Bone marrow (tissue), 2 donors: ENCODE data around the gene FCHSD1.

Experiments
- DNase-seq, 2 donors: peaks; one replicate each; lab custom pipeline; 2025; lab: John Stamatoyannopoulos, UW

FCHSD1 gene

DNA sequence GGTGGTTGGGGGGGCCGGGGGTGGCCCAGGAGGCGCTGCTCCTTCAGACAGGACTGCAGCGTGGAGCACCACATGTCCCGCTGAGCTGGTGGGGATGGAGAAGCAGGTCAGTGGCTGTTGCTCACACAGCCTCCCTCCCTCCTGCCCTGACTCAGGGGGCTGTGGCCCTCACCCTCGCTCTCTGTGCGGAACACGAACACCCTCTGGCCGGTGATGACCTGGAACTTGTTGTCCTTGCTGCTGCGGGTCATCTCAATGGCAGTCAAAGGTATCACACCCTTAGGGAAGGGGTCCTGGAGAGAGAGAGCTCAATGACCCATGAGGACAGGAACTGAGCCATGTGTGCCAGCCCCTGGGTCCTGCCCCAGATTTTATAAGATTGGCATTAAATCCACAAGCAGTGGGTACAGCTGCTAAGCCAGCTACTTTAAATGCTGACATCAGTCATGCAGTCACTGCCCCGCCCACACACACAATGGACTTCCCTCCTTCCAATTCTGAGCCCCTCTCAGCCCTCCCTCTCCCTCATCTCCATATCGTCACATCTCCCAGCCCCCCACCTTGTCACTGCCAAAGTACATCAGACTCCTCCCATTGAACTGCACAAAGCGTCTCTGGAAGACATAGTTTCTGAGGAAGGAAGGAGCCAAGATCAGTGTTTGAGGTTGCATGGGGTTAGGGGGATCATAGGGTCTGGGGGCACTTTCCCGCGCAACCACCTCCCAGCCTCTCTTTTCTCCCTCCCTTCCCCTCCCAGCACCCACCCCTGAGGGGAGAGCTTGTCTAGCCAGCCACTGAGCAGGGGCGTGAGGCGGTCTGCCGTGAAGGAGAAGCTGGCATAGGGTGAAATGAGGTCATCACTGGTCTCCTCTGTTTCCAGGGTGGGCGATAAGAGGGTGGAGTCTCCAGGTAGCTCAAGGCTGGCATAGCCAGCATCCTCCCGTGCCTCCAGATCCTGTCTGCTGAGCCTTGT is 21.9 kb upstream of the FCHSD1 start:
- DNase-seq = no peak

GRCh38 chr5:141672071-141672840 is 21.0 kb upstream of the FCHSD1 start:
- DNase-seq = no peak

DNA sequence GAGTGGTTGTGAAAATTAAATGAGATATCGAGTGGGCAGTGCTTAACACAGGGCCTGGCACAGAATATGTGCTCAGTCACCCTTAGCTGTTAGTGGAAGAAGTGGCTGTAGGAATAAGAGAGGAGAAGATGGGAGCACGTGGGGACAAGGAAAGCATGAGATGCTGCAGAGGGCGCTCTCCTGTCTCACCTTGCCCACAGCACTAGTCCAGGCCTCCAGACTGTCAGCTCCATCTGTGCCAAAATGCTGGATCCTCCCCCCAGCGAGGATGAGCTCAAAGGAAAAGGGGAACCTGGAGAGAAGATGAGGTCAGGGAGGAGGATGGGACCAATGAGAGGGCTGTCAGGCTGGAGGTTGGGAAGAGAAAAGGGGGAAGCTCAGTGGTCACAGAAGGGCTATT is 18.3 kb upstream of the FCHSD1 start:
- DNase-seq = no peak

- no peak for DNase-seq
Measured at GRCh38 chr5:141668601-141669265, 17.5 kb upstream of the FCHSD1 start.

- no peak for DNase-seq
Measured at GRCh38 chr5:141665995-141666940, 15.1 kb upstream of the FCHSD1 start.

DNA sequence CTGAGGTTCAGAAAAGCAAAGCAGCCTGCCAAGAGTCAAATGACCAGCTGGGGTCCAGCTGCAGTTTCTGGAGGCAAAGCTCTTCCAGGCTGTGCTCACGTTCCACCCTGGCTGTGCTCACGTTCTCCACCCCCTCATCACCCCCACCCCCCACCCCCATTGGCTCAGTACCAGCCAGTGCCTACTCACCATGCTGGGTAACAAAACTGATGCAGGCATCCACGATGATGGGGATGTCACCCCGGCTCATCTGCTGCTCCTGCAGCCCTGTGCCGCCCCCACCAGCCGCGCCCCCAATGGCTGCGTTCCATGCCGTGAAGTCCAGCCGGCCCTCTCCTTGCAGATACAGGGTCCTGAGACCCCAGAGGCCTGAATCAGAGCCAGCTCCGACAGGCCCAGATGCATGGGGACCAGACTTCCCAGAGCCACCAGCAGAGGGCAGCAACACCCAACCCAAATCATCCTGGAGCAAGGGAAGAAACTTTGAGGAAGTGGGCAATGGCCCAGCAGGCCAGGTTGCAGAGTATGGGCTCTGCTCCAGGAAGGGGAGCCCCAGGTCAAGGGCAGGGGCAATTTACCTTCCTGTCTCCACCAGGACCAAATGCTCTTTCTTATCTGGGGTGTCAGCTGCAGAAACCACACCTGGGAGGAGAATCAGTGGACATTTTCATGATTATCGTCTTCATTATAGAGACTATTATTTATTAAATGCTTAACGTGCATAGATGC is 13.7 kb upstream of the FCHSD1 start:
- peak; percentile 58 to 67 for DNase-seq

GRCh38 chr5:141663506-141663905 is 12.3 kb upstream of the FCHSD1 start:
- no peak for DNase-seq

GRCh38 chr5:141662028-141662427 is 10.8 kb upstream of the FCHSD1 start:
- DNase-seq = no peak

DNA sequence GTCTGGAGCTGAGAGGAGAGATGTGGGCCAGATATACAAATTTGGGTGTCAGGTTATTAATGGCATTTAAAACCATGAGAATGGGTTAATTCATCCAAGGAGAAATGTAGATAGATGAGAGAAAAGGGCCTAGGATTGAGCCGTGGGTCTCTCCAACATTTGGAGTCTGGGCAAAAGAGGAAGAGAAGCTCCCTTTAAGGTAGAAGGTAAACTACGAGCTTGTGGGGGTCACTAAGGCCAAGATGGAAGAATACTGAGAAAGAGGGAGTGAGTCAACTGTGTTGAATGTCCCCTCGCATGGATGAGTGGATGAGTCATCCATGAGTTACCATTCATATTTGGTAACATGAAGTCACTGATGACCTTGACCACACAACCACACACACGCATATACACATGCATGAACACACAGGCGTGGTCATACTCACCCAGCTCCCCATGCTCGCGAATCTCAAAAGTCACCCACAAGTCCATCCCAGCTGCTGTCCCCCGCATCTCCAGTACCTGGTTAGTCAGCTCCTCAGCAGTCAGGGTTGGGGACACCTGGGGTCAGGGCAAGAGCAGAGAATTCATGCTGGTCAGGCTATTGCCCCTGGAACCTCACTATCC is 6.8 kb upstream of the FCHSD1 start:
- no peak for DNase-seq

GRCh38 chr5:141657404-141657803 is 6.2 kb upstream of the FCHSD1 start:
- no peak for DNase-seq

- no peak for DNase-seq
Measured at GRCh38 chr5:141656396-141656795, 5.2 kb upstream of the FCHSD1 start.

DNA sequence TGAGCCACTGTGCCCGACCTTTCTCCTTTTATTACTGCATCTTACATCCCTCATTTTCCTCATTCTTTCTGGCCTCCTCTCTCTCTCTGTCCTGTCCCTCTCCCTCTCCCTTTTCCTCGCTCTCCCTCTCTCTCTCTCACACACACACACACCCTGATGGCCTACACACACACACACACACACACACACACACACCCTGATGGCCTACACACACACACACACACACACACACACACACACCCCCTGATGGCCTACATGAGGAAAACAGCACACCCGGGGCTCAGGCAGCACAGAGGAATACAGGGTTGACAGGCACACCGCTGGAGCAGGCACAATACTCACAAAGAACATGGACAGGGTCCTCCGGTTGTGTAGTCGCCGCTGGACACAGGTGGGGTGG is 3.8 kb upstream of the FCHSD1 start:
- DNase-seq = no peak

DNA sequence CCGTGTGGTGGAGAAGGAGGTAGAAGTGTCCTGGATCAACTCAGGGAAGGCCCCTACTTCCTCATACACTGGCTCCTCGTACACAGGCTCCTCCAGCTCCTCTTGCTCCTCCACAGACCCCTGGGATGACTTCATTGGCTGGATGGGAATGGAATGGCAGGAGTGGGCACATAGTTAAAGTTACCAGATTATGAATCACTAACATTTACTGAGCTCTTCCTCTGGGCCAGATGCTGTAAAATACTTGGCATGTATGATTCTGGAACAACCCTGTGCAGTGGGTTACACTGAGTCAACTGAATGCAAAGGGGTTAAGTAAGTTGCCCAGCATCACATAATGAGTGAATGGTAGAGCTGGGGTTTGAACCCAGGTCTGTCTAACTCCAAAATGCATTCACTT is 3.1 kb upstream of the FCHSD1 start:
- DNase-seq = no peak

GRCh38 chr5:141651728-141652105 is 499 bp upstream of the FCHSD1 start:
- DNase-seq = no peak

DNA sequence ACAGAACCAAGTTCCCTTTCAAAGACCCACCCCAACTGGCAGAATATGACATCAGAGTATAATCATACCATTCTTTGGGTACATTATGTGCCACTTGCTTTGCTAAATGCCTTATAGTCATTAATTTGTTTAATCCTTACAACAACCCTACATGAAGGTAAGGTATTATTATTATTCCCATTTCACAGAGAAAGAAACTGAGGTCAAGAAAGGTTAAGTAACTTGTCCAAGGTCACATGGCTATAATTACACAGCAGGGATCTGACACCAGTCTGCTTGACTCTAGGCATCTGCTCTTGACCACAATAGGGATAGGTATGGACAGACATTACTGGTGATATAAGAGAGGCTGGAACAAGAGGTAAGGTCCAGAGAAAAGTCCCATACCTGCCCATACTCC is 1.2 kb downstream of the FCHSD1 start:
- no peak for DNase-seq

- no peak for DNase-seq
Measured at GRCh38 chr5:141649056-141649688, 2.0 kb downstream of the FCHSD1 start.

- no peak for DNase-seq
Measured at GRCh38 chr5:141647851-141648250, 3.4 kb downstream of the FCHSD1 start.

DNA sequence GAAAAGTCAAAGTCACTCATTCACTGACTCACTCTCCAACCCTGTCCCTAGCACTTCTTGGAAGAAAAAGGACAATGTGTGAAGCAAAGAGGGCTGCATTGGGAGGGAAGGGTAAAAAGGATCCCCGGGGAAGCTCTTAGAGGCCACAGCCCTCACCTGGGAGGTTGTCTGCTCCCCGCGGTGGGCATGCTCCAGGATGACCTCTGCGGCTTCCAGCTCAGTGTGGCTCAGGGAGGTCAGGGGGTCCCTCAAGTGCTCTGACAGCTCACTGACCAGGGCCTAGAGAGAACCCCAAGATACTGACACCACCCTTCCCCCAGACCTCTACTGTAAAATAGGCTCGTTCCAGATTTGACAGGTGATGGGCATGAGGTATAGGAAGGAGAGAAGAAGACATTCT is 4.0 kb downstream of the FCHSD1 start:
- DNase-seq = no peak

- DNase-seq = no peak
Measured at GRCh38 chr5:141646026-141646425, 5.2 kb downstream of the FCHSD1 start.
